H1 (cell line): ENCODE data around the gene ISX. TPM values are rescaled to one million over a fixed set of nuclear protein-coding genes. Genes with fewer than 3 reads are reported as not detected.

Experiments used
- CHD7 ChIP-seq: fragments of 300-600 bp; sonication (generic); IDR thresholded peaks from 2 replicates; pipeline ENCODE4 v1.7.1; 2012; ENCODE audit warnings: low read length, moderate library complexity, mild to moderate bottlenecking, inconsistent platforms; ENCODE audit not compliant: insufficient replicate concordance
- CREB1 ChIP-seq: IDR thresholded peaks from 2 replicates; pipeline ENCODE4 v1.6.1; 2012; ENCODE audit warnings: inconsistent platforms
- GABPA ChIP-seq: IDR thresholded peaks from 2 replicates; pipeline ENCODE4 v1.6.1; 2011; ENCODE audit warnings: mild to moderate bottlenecking, low read length, moderate library complexity, borderline replicate concordance; ENCODE audit not compliant: insufficient read depth
- JUND ChIP-seq: IDR thresholded peaks from 2 replicates; pipeline ENCODE4 v1.6.1; 2011; ENCODE audit warnings: mild to moderate bottlenecking, improper control_type of control experiment, low read length
- NANOG ChIP-seq: IDR thresholded peaks from 2 replicates; pipeline ENCODE4 v1.6.1; 2011; ENCODE audit warnings: low read length, low read depth, mild to moderate bottlenecking, inconsistent platforms; ENCODE audit not compliant: insufficient read depth, poor library complexity, severe bottlenecking
- POLR2A ChIP-seq, 2 experiments: IDR thresholded peaks; 1 replicate in 1 of 2; 2 replicates in 1 of 2; pipeline ENCODE4 v1.6.1; 2011; ENCODE audit warnings: low read depth in 2 of 2, low read length in 2 of 2, mild to moderate bottlenecking in 2 of 2; ENCODE audit errors: control extremely low read depth in 1 of 2
- SP2 ChIP-seq: IDR thresholded peaks from 2 replicates; pipeline ENCODE4 v1.6.1; 2012; ENCODE audit warnings: mild to moderate bottlenecking, low read length, inconsistent platforms
- polyA plus RNA-seq, 7 experiments: library from polyadenylated mRNA; depleted of rRNA in 3 of 7; stranded (reverse) in 5 of 7; unstranded in 2 of 7; fragments of >200 nt in 5 of 7; fragments of 200-250 nt in 2 of 7; gene quantifications; 1 replicate in 5 of 7; 2 replicates in 1 of 7; 4 replicates in 1 of 7; pipeline versions ENCODE4 v1.2.1 to v1.2.3, GENCODE V29; 2011 to 2013; ENCODE audit warnings: missing spikeins in 2 of 7, mixed read lengths in 2 of 7
- total RNA-seq: library from RNA; stranded (reverse); fragmentation: NEBNext Ultra II Directional; extraction: Animal tissue kit (Norgen Biotek cat#: 25700); gene quantifications from 2 replicates; pipeline ENCODE4 v1.2.1, GENCODE V29; 2021

The ISX gene
- total and polyA plus RNA-seq, 2 of the 8 experiments (the other 6 are each of a cell fraction or from before 2014, with no cell fraction given), result not detected

- no peak for TF ChIP-seq CHD7
- TF ChIP-seq SP2, result no peak
- no peak for TF ChIP-seq GABPA
- no peak for TF ChIP-seq CREB1
- no peak for TF ChIP-seq POLR2A (IDR thresholded peaks at IDR 0.05; ENCODE audit: control extremely low read depth in 1 of 2, low read depth in 2 of 2, low read length in 2 of 2)
- no peak for TF ChIP-seq NANOG
- no peak for TF ChIP-seq JUND
These were observed 9.5 kb upstream of the ISX start (continued) for GRCh38 chr22:35056486-35056885.
